Keratinocyte (primary cell): ENCODE data around the gene AP5B1. TPM values are rescaled to one million over a fixed set of nuclear protein-coding genes. Genes with fewer than 3 reads are reported as not detected.

Experiments used
- DNase-seq: peaks from one replicate; pipeline ENCODE4 v3.0.0-alpha.2; 2011; ENCODE audit warnings: low read depth, missing footprints, low spot score
- FAIRE-seq: peaks from 2 replicates; lab custom pipeline; 2011; peaks lifted over from hg19 to GRCh38; lab: Jason Lieb, UNC
- H2AFZ ChIP-seq: 2 replicates; pipeline ENCODE4 v1.6.0; 2012; ENCODE audit warnings: low read length, control low read depth, inconsistent platforms; ENCODE audit not compliant: control insufficient read depth
- H3K27ac ChIP-seq: 2 replicates; pipeline ENCODE4 v1.5.1; 2011; ENCODE audit warnings: low read length; ENCODE audit not compliant: control insufficient read depth, insufficient read depth
- H3K27me3 ChIP-seq: 3 replicates; pipeline ENCODE4 v1.6.0; 2011; ENCODE audit warnings: low read length; ENCODE audit not compliant: control insufficient read depth, insufficient read depth; ENCODE audit errors: extremely low read depth
- H3K36me3 ChIP-seq, 2 experiments: 2 replicates in 1 of 2; 3 replicates in 1 of 2; pipeline ENCODE4 v1.5.1; 2011; ENCODE audit warnings: low read length in 2 of 2, mild to moderate bottlenecking in 1 of 2; ENCODE audit not compliant: control insufficient read depth in 2 of 2, insufficient read depth in 2 of 2; ENCODE audit errors: extremely low read depth in 1 of 2
- H3K4me1 ChIP-seq: 3 replicates; pipeline ENCODE4 v1.5.1; 2011; ENCODE audit warnings: low read length; ENCODE audit not compliant: control insufficient read depth, insufficient read depth; ENCODE audit errors: extremely low read depth
- H3K4me2 ChIP-seq: 3 replicates; pipeline ENCODE4 v1.6.0; 2011; ENCODE audit warnings: low read depth, low read length; ENCODE audit not compliant: control insufficient read depth, insufficient read depth; ENCODE audit errors: extremely low read depth
- H3K4me3 ChIP-seq, 3 experiments: fragments of 200-600 bp in 1 of 3; sonication (generic) in 1 of 3; 2 replicates in 2 of 3; 3 replicates in 1 of 3; pipeline ENCODE4 v1.5.1; 2011 to 2016; ENCODE audit warnings: low read length in 3 of 3, mild to moderate bottlenecking in 3 of 3, control low read depth in 2 of 3, inconsistent platforms in 1 of 3, low read depth in 1 of 3, mixed read lengths in 1 of 3, mixed run types in 1 of 3, moderate library complexity in 1 of 3; ENCODE audit not compliant: control insufficient read depth in 2 of 3, insufficient read depth in 2 of 3; ENCODE audit errors: extremely low read depth in 1 of 3
- H3K79me2 ChIP-seq: 2 replicates; pipeline ENCODE4 v1.6.0; 2012; ENCODE audit warnings: low read length; ENCODE audit not compliant: control insufficient read depth, insufficient read depth
- H3K9ac ChIP-seq: 3 replicates; pipeline ENCODE4 v1.6.0; 2011; ENCODE audit warnings: low read length; ENCODE audit not compliant: control insufficient read depth, insufficient read depth; ENCODE audit errors: extremely low read depth
- H3K9me1 ChIP-seq: 3 replicates; pipeline ENCODE4 v1.6.0; 2011; ENCODE audit warnings: low read length; ENCODE audit not compliant: control insufficient read depth, insufficient read depth; ENCODE audit errors: extremely low read depth
- H3K9me3 ChIP-seq: 2 replicates; pipeline ENCODE4 v1.5.1; 2012; ENCODE audit warnings: low read depth, low read length; ENCODE audit not compliant: control insufficient read depth
- H4K20me1 ChIP-seq: 3 replicates; pipeline ENCODE4 v1.6.0; 2011; ENCODE audit warnings: low read length; ENCODE audit not compliant: control insufficient read depth, insufficient read depth; ENCODE audit errors: extremely low read depth
- CTCF ChIP-seq, 3 experiments: IDR thresholded peaks in 1 of 3; conservative IDR thresholded peaks in 1 of 3; optimal IDR thresholded peaks in 1 of 3; 2 replicates in 2 of 3; 3 replicates in 1 of 3; pipeline versions ENCODE3 to v1.5.1; 2011; ENCODE audit warnings: low read length in 3 of 3, mild to moderate bottlenecking in 3 of 3, moderate library complexity in 2 of 3, control low read depth in 1 of 3, inconsistent platforms in 1 of 3; ENCODE audit not compliant: insufficient read depth in 2 of 3; ENCODE audit errors: extremely low read depth in 1 of 3
- EZH2 ChIP-seq: IDR thresholded peaks from one replicate; pipeline ENCODE4 v1.6.1; 2012; ENCODE audit warnings: inconsistent platforms, mild to moderate bottlenecking, low read length, moderate library complexity
- dilution Hi-C: fragments of 300-500 bp; cut with MboI; formaldehyde crosslinking; loops from one replicate; pipeline ENCODE4 v1.7.0; 2020; ENCODE audit warnings: low sequenced_read_pairs; ENCODE audit not compliant: extremely low pct_ligation_motif_present
- polyA plus RNA-seq, 5 experiments: library from polyadenylated mRNA; depleted of rRNA in 3 of 5; stranded (reverse) in 3 of 5; stranded (forward) in 1 of 5; unstranded in 1 of 5; fragments of >200 nt; gene quantifications; 1 replicate in 1 of 5; 2 replicates in 3 of 5; 3 replicates in 1 of 5; pipeline versions ENCODE4 v1.2.1 to v1.2.3, GENCODE V29; 2011 to 2012; ENCODE audit warnings: missing spikeins in 2 of 5, low read depth in 1 of 5, low replicate concordance in 1 of 5

The AP5B1 gene
- polyA plus RNA-seq, 1 donor (not counting 4 experiments of a cell fraction or from before 2014, with no cell fraction given): 3.1 TPM

GRCh38 chr11:65821107-65821506 lies 40.3 kb upstream of the AP5B1 start:
- Histone ChIP-seq H3K4me2 (no peak overlapping the region), H2AFZ (no peak overlapping the region), H3K27ac (no peak overlapping the region), H3K4me3 (no peak overlapping the region), H3K36me3 (no peaks in the 10 kb centered on the region), H3K9me3 (no peaks in the 10 kb centered on the region), H3K9me1 (no peaks in the 10 kb centered on the region), H3K27me3 (no peaks in the 10 kb centered on the region), H3K9ac (no peak overlapping the region), H3K4me1 (no peaks in the 10 kb centered on the region), H4K20me1 (no peaks in the 10 kb centered on the region), H3K79me2 (no peaks in the 10 kb centered on the region)
- TF ChIP-seq CTCF (optimal IDR thresholded peaks at IDR 0.05 in 1 of 3, IDR thresholded peaks at IDR 0.05 in 1 of 3, conservative IDR thresholded peaks at IDR 0.05 in 1 of 3; ENCODE audit: extremely low read depth in 1 of 3, insufficient read depth in 2 of 3, low read length in 3 of 3): no peak
- TF ChIP-seq EZH2: no peak
- DNase-seq (no peak), FAIRE-seq (no peak)
- dilution Hi-C loops: no loop called here

DNA sequence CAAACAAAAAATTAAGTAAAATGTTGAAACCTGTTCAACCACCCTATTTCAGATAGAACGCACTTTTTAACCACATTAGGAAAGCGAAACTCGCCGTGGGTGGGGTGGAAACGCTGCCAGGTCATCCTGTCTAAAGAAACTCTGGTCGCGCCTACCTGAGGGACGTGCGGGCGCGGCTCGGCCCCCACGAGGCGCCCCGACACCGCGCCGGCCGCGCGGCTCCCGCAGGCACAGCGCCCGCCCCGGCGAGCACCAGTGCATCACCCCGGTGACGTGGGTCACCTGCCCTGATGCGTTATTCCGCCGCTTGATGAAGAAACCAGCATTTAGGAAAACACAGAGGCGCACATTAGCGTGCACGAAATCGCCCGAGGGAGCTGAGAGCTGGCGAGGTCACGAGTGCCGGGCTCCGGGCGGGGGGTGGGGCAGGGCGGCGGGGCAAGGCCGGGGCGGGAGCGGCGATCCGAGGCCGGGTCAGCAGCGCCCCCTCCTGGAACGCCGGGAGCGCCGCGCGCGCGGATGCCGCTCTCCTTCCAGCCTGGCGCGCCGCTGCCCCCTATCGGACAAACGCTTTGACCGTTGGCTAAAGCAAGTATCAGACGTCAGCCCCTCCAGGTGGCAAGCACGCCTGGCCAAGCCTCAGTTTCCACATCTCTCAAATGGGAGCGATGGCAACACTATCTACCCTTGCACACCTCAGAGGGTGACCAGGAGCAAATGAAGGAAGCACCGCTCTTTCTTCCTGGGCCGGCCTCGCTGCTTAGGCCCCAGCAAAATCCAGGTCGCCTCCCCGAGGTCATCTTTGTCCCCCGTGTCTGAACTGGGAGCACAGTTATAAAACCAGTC lies 37.3 kb upstream of the AP5B1 start:
- dilution Hi-C loops: no loop called here
- Histone ChIP-seq H2AFZ (peak overlapping the region; percentile 79), H3K27ac (peak overlapping the region; percentile 27), H3K9me3 (no peaks in the 10 kb centered on the region), H3K9ac (peak overlapping the region; percentile 75), H3K4me1 (peaks cover 12% of the 10 kb centered on the region), H4K20me1 (no peaks in the 10 kb centered on the region), H3K27me3 (no peaks in the 10 kb centered on the region), H3K9me1 (no peaks in the 10 kb centered on the region), H3K4me3 (peak overlapping the region; percentile 35 to 67 (median 57)), H3K79me2 (no peaks in the 10 kb centered on the region), H3K36me3 (no peaks in the 10 kb centered on the region), H3K4me2 (peak overlapping the region; percentile 70)
- no peak for TF ChIP-seq EZH2
- TF ChIP-seq CTCF (optimal IDR thresholded peaks at IDR 0.05 in 1 of 3, IDR thresholded peaks at IDR 0.05 in 1 of 3, conservative IDR thresholded peaks at IDR 0.05 in 1 of 3; ENCODE audit: extremely low read depth in 1 of 3, insufficient read depth in 2 of 3, low read length in 3 of 3): peak; percentile 88 to 99 (median 97)
- FAIRE-seq (peak; percentile 52), DNase-seq (peak; percentile 33)
